Osteocyte (in vitro differentiated cells): ENCODE data around the gene SVBP. TPM values are rescaled to one million over a fixed set of nuclear protein-coding genes. Genes with fewer than 3 reads are reported as not detected.

Source experiments
- DNase-seq: peaks from one replicate; pipeline ENCODE4 v3.0.0; 2021; ENCODE audit warnings: mixed read lengths; ENCODE audit not compliant: unreplicated experiment; ENCODE audit errors: extremely low spot score
- H3K27ac Mint-ChIP-seq: one replicate; pipeline ENCODE4 v1.8.0; 2021; ENCODE audit warnings: mild to moderate bottlenecking, mixed read lengths; ENCODE audit not compliant: unreplicated experiment
- H3K27me3 Mint-ChIP-seq: one replicate; pipeline ENCODE4 v1.8.0; 2021; ENCODE audit warnings: mixed read lengths; ENCODE audit not compliant: unreplicated experiment
- H3K36me3 Mint-ChIP-seq: one replicate; pipeline ENCODE4 v1.8.0; 2021; ENCODE audit warnings: mixed read lengths; ENCODE audit not compliant: unreplicated experiment
- H3K4me1 Mint-ChIP-seq: one replicate; pipeline ENCODE4 v1.8.0; 2021; ENCODE audit warnings: mixed read lengths; ENCODE audit not compliant: unreplicated experiment
- H3K4me3 Mint-ChIP-seq: one replicate; pipeline ENCODE4 v1.8.0; 2021; ENCODE audit warnings: mild to moderate bottlenecking, moderate library complexity, mixed read lengths; ENCODE audit not compliant: unreplicated experiment
- H3K9me3 Mint-ChIP-seq: one replicate; pipeline ENCODE4 v1.8.0; 2021; ENCODE audit warnings: mixed read lengths; ENCODE audit not compliant: unreplicated experiment
- CTCF ChIP-seq: fragments of 200-600 bp; sonication (generic); IDR thresholded peaks from 2 replicates; pipeline ENCODE4 v1.5.0; 2021; ENCODE audit warnings: antibody characterized with exemption, mild to moderate bottlenecking, moderate library complexity
- total RNA-seq: library from RNA; stranded (reverse); gene quantifications from 2 replicates; pipeline ENCODE4 v1.2.1, GENCODE V29; 2021

SVBP gene
- total RNA-seq, 1 donor from 2014 or later = 36.8 TPM

GRCh38 chr1:42832641-42833240, 15.5 kb upstream of the SVBP start:
- no peak for DNase-seq
- no peaks in the 10 kb centered on the region for H3K27me3 Mint-ChIP-seq
- no peak overlapping the region for H3K4me3 Mint-ChIP-seq
- peaks cover 8% of the 10 kb centered on the region for H3K36me3 Mint-ChIP-seq
- H3K4me1 Mint-ChIP-seq = no peaks in the 10 kb centered on the region
- no peak for TF ChIP-seq CTCF
- H3K9me3 Mint-ChIP-seq = no peaks in the 10 kb centered on the region
- H3K27ac Mint-ChIP-seq = no peak overlapping the region

- H3K4me1 Mint-ChIP-seq = no peaks in the 10 kb centered on the region
Measured at GRCh38 chr1:42831273-42831672, 14.1 kb upstream of the SVBP start.

GRCh38 chr1:42830631-42831030, 13.4 kb upstream of the SVBP start:
- Mint-ChIP-seq H3K36me3 (peaks cover 4% of the 10 kb centered on the region), H3K4me3 (no peak overlapping the region), H3K4me1 (no peaks in the 10 kb centered on the region), H3K27me3 (no peaks in the 10 kb centered on the region), H3K9me3 (no peaks in the 10 kb centered on the region), H3K27ac (no peak overlapping the region)
- no peak for DNase-seq
- no peak for TF ChIP-seq CTCF

More at GRCh38 chr1:42831273-42831672, 14.1 kb upstream of the SVBP start:
- H3K9me3 Mint-ChIP-seq = no peaks in the 10 kb centered on the region
- no peaks in the 10 kb centered on the region for H3K27me3 Mint-ChIP-seq
- H3K27ac Mint-ChIP-seq = no peak overlapping the region
- TF ChIP-seq CTCF = no peak
- no peak overlapping the region for H3K4me3 Mint-ChIP-seq
- no peak for DNase-seq
- peaks cover 8% of the 10 kb centered on the region for H3K36me3 Mint-ChIP-seq

GRCh38 chr1:42825036-42825851, 8.0 kb upstream of the SVBP start:
- H3K27me3 Mint-ChIP-seq = no peaks in the 10 kb centered on the region
- DNase-seq = no peak
- H3K27ac Mint-ChIP-seq = no peak overlapping the region

More at GRCh38 chr1:42825036-42825851, 8.0 kb upstream of the SVBP start:
- no peak overlapping the region for H3K4me3 Mint-ChIP-seq
- H3K4me1 Mint-ChIP-seq = peaks cover 18% of the 10 kb centered on the region
- H3K36me3 Mint-ChIP-seq = no peaks in the 10 kb centered on the region
- H3K9me3 Mint-ChIP-seq = no peaks in the 10 kb centered on the region
- TF ChIP-seq CTCF = no peak
